Keratinocyte (primary cell): Measurements from ENCODE around the gene CFAP91. TPM values are rescaled to one million over a fixed set of nuclear protein-coding genes. Genes with fewer than 3 reads are reported as not detected.

Source experiments
- DNase-seq: peaks from one replicate; pipeline ENCODE4 v3.0.0-alpha.2; 2011; ENCODE audit warnings: low read depth, missing footprints, low spot score
- FAIRE-seq: peaks from 2 replicates; lab custom pipeline; 2011; peaks lifted over from hg19 to GRCh38; lab: Jason Lieb, UNC
- H2AFZ ChIP-seq: 2 replicates; pipeline ENCODE4 v1.6.0; 2012; ENCODE audit warnings: low read length, control low read depth, inconsistent platforms; ENCODE audit not compliant: control insufficient read depth
- H3K27ac ChIP-seq: 2 replicates; pipeline ENCODE4 v1.5.1; 2011; ENCODE audit warnings: low read length; ENCODE audit not compliant: control insufficient read depth, insufficient read depth
- H3K27me3 ChIP-seq: 3 replicates; pipeline ENCODE4 v1.6.0; 2011; ENCODE audit warnings: low read length; ENCODE audit not compliant: control insufficient read depth, insufficient read depth; ENCODE audit errors: extremely low read depth
- H3K36me3 ChIP-seq, 2 experiments: 2 replicates in 1 of 2; 3 replicates in 1 of 2; pipeline ENCODE4 v1.5.1; 2011; ENCODE audit warnings: low read length in 2 of 2, mild to moderate bottlenecking in 1 of 2; ENCODE audit not compliant: control insufficient read depth in 2 of 2, insufficient read depth in 2 of 2; ENCODE audit errors: extremely low read depth in 1 of 2
- H3K4me1 ChIP-seq: 3 replicates; pipeline ENCODE4 v1.5.1; 2011; ENCODE audit warnings: low read length; ENCODE audit not compliant: control insufficient read depth, insufficient read depth; ENCODE audit errors: extremely low read depth
- H3K4me2 ChIP-seq: 3 replicates; pipeline ENCODE4 v1.6.0; 2011; ENCODE audit warnings: low read depth, low read length; ENCODE audit not compliant: control insufficient read depth, insufficient read depth; ENCODE audit errors: extremely low read depth
- H3K4me3 ChIP-seq, 3 experiments: fragments of 200-600 bp in 1 of 3; sonication (generic) in 1 of 3; 2 replicates in 2 of 3; 3 replicates in 1 of 3; pipeline ENCODE4 v1.5.1; 2011 to 2016; ENCODE audit warnings: low read length in 3 of 3, mild to moderate bottlenecking in 3 of 3, control low read depth in 2 of 3, inconsistent platforms in 1 of 3, low read depth in 1 of 3, mixed read lengths in 1 of 3, mixed run types in 1 of 3, moderate library complexity in 1 of 3; ENCODE audit not compliant: control insufficient read depth in 2 of 3, insufficient read depth in 2 of 3; ENCODE audit errors: extremely low read depth in 1 of 3
- H3K79me2 ChIP-seq: 2 replicates; pipeline ENCODE4 v1.6.0; 2012; ENCODE audit warnings: low read length; ENCODE audit not compliant: control insufficient read depth, insufficient read depth
- H3K9ac ChIP-seq: 3 replicates; pipeline ENCODE4 v1.6.0; 2011; ENCODE audit warnings: low read length; ENCODE audit not compliant: control insufficient read depth, insufficient read depth; ENCODE audit errors: extremely low read depth
- H3K9me1 ChIP-seq: 3 replicates; pipeline ENCODE4 v1.6.0; 2011; ENCODE audit warnings: low read length; ENCODE audit not compliant: control insufficient read depth, insufficient read depth; ENCODE audit errors: extremely low read depth
- H3K9me3 ChIP-seq: 2 replicates; pipeline ENCODE4 v1.5.1; 2012; ENCODE audit warnings: low read depth, low read length; ENCODE audit not compliant: control insufficient read depth
- H4K20me1 ChIP-seq: 3 replicates; pipeline ENCODE4 v1.6.0; 2011; ENCODE audit warnings: low read length; ENCODE audit not compliant: control insufficient read depth, insufficient read depth; ENCODE audit errors: extremely low read depth
- EZH2 ChIP-seq: IDR thresholded peaks from one replicate; pipeline ENCODE4 v1.6.1; 2012; ENCODE audit warnings: inconsistent platforms, mild to moderate bottlenecking, low read length, moderate library complexity
- dilution Hi-C: fragments of 300-500 bp; cut with MboI; formaldehyde crosslinking; loops from one replicate; pipeline ENCODE4 v1.7.0; 2020; ENCODE audit warnings: low sequenced_read_pairs; ENCODE audit not compliant: extremely low pct_ligation_motif_present
- polyA plus RNA-seq, 5 experiments: library from polyadenylated mRNA; depleted of rRNA in 3 of 5; stranded (reverse) in 3 of 5; stranded (forward) in 1 of 5; unstranded in 1 of 5; fragments of >200 nt; gene quantifications; 1 replicate in 1 of 5; 2 replicates in 3 of 5; 3 replicates in 1 of 5; pipeline versions ENCODE4 v1.2.1 to v1.2.3, GENCODE V29; 2011 to 2012; ENCODE audit warnings: missing spikeins in 2 of 5, low read depth in 1 of 5, low replicate concordance in 1 of 5
- TF ChIP-seq, protein P1 (sequence below), 3 experiments: IDR thresholded peaks in 1 of 3; conservative IDR thresholded peaks in 1 of 3; optimal IDR thresholded peaks in 1 of 3; 2 replicates in 2 of 3; 3 replicates in 1 of 3; pipeline versions ENCODE3 to v1.5.1; 2011; ENCODE audit warnings: low read length in 3 of 3, mild to moderate bottlenecking in 3 of 3, moderate library complexity in 2 of 3, control low read depth in 1 of 3, inconsistent platforms in 1 of 3; ENCODE audit not compliant: insufficient read depth in 2 of 3; ENCODE audit errors: extremely low read depth in 1 of 3

CFAP91 gene
- polyA plus RNA-seq, 1 donor (not counting 4 experiments of a cell fraction or from before 2014, with no cell fraction given), result not detected

DNA sequence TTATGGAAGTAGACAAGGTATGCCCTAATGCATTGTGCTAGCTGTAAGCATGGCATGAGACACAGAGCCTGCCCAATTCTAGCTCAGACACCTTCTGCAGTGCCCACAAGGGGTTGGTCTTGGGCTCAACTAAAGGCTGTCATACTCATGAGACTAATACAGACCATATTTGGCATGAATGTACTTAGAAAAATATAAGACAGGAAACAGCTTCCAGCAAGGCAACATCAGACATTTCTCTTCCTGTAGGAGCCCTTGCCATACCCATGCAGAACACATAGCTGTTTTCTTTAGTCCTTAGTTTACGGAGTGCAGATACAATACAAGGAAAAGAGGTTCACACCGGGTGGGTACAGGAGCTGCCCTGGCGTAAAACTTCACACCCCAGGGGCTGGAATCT is 48.6 kb downstream of the CFAP91 start:
- DNase-seq (no peak), FAIRE-seq (no peak)
- no peaks in the 10 kb centered on the region for H3K4me1 ChIP-seq
- no peak overlapping the region for H3K9ac ChIP-seq
- H2AFZ ChIP-seq, result no peak overlapping the region
- H3K79me2 ChIP-seq, result no peaks in the 10 kb centered on the region
- dilution Hi-C loops, result no loop called here
- no peak overlapping the region for H3K27ac ChIP-seq
- H3K9me1 ChIP-seq, result no peaks in the 10 kb centered on the region
- no peaks in the 10 kb centered on the region for H3K36me3 ChIP-seq
- H3K27me3 ChIP-seq, result no peaks in the 10 kb centered on the region
- H4K20me1 ChIP-seq, result no peaks in the 10 kb centered on the region
- H3K4me3 ChIP-seq, result no peak overlapping the region
- no peak for TF ChIP-seq EZH2
- TF ChIP-seq, protein P1, sequence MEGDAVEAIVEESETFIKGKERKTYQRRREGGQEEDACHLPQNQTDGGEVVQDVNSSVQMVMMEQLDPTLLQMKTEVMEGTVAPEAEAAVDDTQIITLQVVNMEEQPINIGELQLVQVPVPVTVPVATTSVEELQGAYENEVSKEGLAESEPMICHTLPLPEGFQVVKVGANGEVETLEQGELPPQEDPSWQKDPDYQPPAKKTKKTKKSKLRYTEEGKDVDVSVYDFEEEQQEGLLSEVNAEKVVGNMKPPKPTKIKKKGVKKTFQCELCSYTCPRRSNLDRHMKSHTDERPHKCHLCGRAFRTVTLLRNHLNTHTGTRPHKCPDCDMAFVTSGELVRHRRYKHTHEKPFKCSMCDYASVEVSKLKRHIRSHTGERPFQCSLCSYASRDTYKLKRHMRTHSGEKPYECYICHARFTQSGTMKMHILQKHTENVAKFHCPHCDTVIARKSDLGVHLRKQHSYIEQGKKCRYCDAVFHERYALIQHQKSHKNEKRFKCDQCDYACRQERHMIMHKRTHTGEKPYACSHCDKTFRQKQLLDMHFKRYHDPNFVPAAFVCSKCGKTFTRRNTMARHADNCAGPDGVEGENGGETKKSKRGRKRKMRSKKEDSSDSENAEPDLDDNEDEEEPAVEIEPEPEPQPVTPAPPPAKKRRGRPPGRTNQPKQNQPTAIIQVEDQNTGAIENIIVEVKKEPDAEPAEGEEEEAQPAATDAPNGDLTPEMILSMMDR (optimal IDR thresholded peaks at IDR 0.05 in 1 of 3, IDR thresholded peaks at IDR 0.05 in 1 of 3, conservative IDR thresholded peaks at IDR 0.05 in 1 of 3; ENCODE audit: extremely low read depth in 1 of 3, insufficient read depth in 2 of 3, low read length in 3 of 3), result no peak
- H3K9me3 ChIP-seq, result no peaks in the 10 kb centered on the region
- no peak overlapping the region for H3K4me2 ChIP-seq

Other genes with a start within 250 kb of the CFAP91 start
- gene TMEM39A, start 239.4 kb upstream of the CFAP91 start, polyA plus RNA-seq, result 19.2 to 29.3 TPM (median 26.3 TPM) in 3 replicates
- gene POGLUT1, start 234.1 kb upstream of the CFAP91 start, polyA plus RNA-seq, result 12.9 to 16.6 TPM (median 13.2 TPM) in 3 replicates
- gene TIMMDC1, start 204.5 kb upstream of the CFAP91 start, polyA plus RNA-seq, result 81.3 to 140 TPM (median 109 TPM) in 3 replicates
- 0.10 TPM in 1 of 3 replicates, not detected in the others for gene CD80, start 143.4 kb upstream of the CFAP91 start, polyA plus RNA-seq
- gene ADPRH, start 123.5 kb upstream of the CFAP91 start, polyA plus RNA-seq, result 0.26 to 0.39 TPM (median 0.35 TPM) in 3 replicates
- gene PLA1A, start 105.1 kb upstream of the CFAP91 start, polyA plus RNA-seq, result 0.08 TPM in 1 of 3 replicates, not detected in the others
- gene POPDC2, start 42.4 kb upstream of the CFAP91 start, polyA plus RNA-seq, result 0.48 to 1.3 TPM (median 0.87 TPM) in 3 replicates
- 35.1 to 40.6 TPM (median 40.0 TPM) in 3 replicates for gene COX17, start 25.6 kb upstream of the CFAP91 start, polyA plus RNA-seq
- not detected in 3 replicates for gene NR1I2, start 79.1 kb downstream of the CFAP91 start, polyA plus RNA-seq